ENCODE results near the gene LDLRAP1.

DNA sequence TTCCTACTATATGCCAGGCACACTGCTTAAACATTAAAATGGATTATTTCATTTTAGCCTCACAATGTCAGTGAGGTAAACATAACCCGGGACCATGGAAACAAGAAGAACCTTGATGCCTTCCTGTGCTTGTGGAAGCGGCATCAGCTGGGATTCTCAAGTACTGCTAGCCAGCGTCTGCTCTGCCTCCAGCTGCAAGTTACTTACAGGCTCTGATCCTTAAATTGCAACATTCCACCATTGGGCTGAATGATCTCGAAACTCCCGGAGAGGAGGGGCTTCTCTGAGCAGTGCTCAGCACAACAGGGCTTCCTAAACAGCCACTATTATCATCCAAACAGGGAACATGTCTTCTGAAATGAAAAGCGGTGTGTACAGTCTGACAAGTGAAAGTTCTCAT, 66.5 kb downstream of the LDLRAP1 start:
- TF ChIP-seq, protein P1, sequence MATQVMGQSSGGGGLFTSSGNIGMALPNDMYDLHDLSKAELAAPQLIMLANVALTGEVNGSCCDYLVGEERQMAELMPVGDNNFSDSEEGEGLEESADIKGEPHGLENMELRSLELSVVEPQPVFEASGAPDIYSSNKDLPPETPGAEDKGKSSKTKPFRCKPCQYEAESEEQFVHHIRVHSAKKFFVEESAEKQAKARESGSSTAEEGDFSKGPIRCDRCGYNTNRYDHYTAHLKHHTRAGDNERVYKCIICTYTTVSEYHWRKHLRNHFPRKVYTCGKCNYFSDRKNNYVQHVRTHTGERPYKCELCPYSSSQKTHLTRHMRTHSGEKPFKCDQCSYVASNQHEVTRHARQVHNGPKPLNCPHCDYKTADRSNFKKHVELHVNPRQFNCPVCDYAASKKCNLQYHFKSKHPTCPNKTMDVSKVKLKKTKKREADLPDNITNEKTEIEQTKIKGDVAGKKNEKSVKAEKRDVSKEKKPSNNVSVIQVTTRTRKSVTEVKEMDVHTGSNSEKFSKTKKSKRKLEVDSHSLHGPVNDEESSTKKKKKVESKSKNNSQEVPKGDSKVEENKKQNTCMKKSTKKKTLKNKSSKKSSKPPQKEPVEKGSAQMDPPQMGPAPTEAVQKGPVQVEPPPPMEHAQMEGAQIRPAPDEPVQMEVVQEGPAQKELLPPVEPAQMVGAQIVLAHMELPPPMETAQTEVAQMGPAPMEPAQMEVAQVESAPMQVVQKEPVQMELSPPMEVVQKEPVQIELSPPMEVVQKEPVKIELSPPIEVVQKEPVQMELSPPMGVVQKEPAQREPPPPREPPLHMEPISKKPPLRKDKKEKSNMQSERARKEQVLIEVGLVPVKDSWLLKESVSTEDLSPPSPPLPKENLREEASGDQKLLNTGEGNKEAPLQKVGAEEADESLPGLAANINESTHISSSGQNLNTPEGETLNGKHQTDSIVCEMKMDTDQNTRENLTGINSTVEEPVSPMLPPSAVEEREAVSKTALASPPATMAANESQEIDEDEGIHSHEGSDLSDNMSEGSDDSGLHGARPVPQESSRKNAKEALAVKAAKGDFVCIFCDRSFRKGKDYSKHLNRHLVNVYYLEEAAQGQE (IDR thresholded peaks at IDR 0.05), result no peak
- TF ChIP-seq, protein P2, sequence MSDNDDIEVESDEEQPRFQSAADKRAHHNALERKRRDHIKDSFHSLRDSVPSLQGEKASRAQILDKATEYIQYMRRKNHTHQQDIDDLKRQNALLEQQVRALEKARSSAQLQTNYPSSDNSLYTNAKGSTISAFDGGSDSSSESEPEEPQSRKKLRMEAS (IDR thresholded peaks at IDR 0.05), result no peak

Measured in liver (tissue), 1 donor.